ENCODE measurements around the gene MRPL40.

Gene MRPL40

GRCh38 chr22:19469421-19469820 is 37.1 kb downstream of the MRPL40 start:
- H3K4me1 ChIP-seq (ENCODE audit: control extremely low read depth in 1 of 4, control insufficient read depth in 4 of 4, insufficient read depth in 4 of 4, low read length in 3 of 4): no peaks in the 10 kb centered on the region
- WGBS (ENCODE audit: insufficient coverage): 96% methylated on average over 7 of the region's 7 CpGs
- H3K4me3 ChIP-seq (ENCODE audit: control insufficient read depth in 1 of 7, extremely low read depth in 1 of 7, insufficient read depth in 4 of 7, low read depth in 2 of 7, low read length in 6 of 7): no peak overlapping the region
- ChIA-PET POLR2A (no interaction called here), CTCF (interaction anchor here (1.3 kb wide), 1 partner anchor 8 kb away, joined by 6 read pairs; no protein-coding TSS in a partner anchor)
- DNase-seq: no peak
- no peaks in the 10 kb centered on the region for H3K9me3 ChIP-seq (ENCODE audit: control extremely low read depth in 1 of 5, control insufficient read depth in 4 of 5, insufficient read depth in 2 of 5, low read depth in 1 of 5, low read length in 4 of 5)
- H3K27me3 ChIP-seq (replicated peaks in 2 of 5; ENCODE audit: control insufficient read depth in 4 of 5, insufficient read depth in 5 of 5, low read length in 4 of 5): no peaks in the 10 kb centered on the region
- H3K36me3 ChIP-seq (ENCODE audit: control insufficient read depth in 4 of 4, insufficient read depth in 4 of 4, low read length in 3 of 4): peaks cover 22 to 95% (median 80%) of the 10 kb centered on the region in 4 experiments
- H3K27ac ChIP-seq (ENCODE audit: insufficient read depth in 1 of 2, low read depth in 1 of 2, low read length in 2 of 2, poor library complexity in 1 of 2, severe bottlenecking in 2 of 2): no peak overlapping the region

GRCh38 chr22:19470010-19470409 is 37.7 kb downstream of the MRPL40 start:
- Histone ChIP-seq H3K27ac (ENCODE audit: insufficient read depth in 1 of 2, low read depth in 1 of 2, low read length in 2 of 2, poor library complexity in 1 of 2, severe bottlenecking in 2 of 2) (no peak overlapping the region), H3K4me1 (ENCODE audit: control extremely low read depth in 1 of 4, control insufficient read depth in 4 of 4, insufficient read depth in 4 of 4, low read length in 3 of 4) (no peaks in the 10 kb centered on the region), H3K9me3 (ENCODE audit: control extremely low read depth in 1 of 5, control insufficient read depth in 4 of 5, insufficient read depth in 2 of 5, low read depth in 1 of 5, low read length in 4 of 5) (no peaks in the 10 kb centered on the region), H3K36me3 (ENCODE audit: control insufficient read depth in 4 of 4, insufficient read depth in 4 of 4, low read length in 3 of 4) (peaks cover 18 to 92% (median 77%) of the 10 kb centered on the region in 4 experiments), H3K4me3 (ENCODE audit: control insufficient read depth in 1 of 7, extremely low read depth in 1 of 7, insufficient read depth in 4 of 7, low read depth in 2 of 7, low read length in 6 of 7) (no peak overlapping the region), H3K27me3 (replicated peaks in 2 of 5; ENCODE audit: control insufficient read depth in 4 of 5, insufficient read depth in 5 of 5, low read length in 4 of 5) (no peaks in the 10 kb centered on the region)
- CTCF ChIA-PET: no interaction called here
- WGBS (ENCODE audit: insufficient coverage): 95% methylated on average over 2 of the region's 2 CpGs
- DNase-seq: no peak
- POLR2A ChIA-PET: no interaction called here

GRCh38 chr22:19471572-19471971 is 39.2 kb downstream of the MRPL40 start:
- DNase-seq: no peak
- H3K27ac ChIP-seq (ENCODE audit: insufficient read depth in 1 of 2, low read depth in 1 of 2, low read length in 2 of 2, poor library complexity in 1 of 2, severe bottlenecking in 2 of 2): no peak overlapping the region
- H3K36me3 ChIP-seq (ENCODE audit: control insufficient read depth in 4 of 4, insufficient read depth in 4 of 4, low read length in 3 of 4): peaks cover 12 to 93% (median 70%) of the 10 kb centered on the region in 4 experiments
- ChIA-PET POLR2A (interaction anchor here (0.6 kb wide), 1 partner anchor 542 kb away, joined by 3 read pairs; no protein-coding TSS in a partner anchor), CTCF (no interaction called here)
- 100% methylated on average over 4 of the region's 11 CpGs for WGBS (ENCODE audit: insufficient coverage)
- no peaks in the 10 kb centered on the region for H3K27me3 ChIP-seq (replicated peaks in 2 of 5; ENCODE audit: control insufficient read depth in 4 of 5, insufficient read depth in 5 of 5, low read length in 4 of 5)
- no peaks in the 10 kb centered on the region for H3K4me1 ChIP-seq (ENCODE audit: control extremely low read depth in 1 of 4, control insufficient read depth in 4 of 4, insufficient read depth in 4 of 4, low read length in 3 of 4)
- H3K4me3 ChIP-seq (ENCODE audit: control insufficient read depth in 1 of 7, extremely low read depth in 1 of 7, insufficient read depth in 4 of 7, low read depth in 2 of 7, low read length in 6 of 7): no peak overlapping the region
- no peaks in the 10 kb centered on the region for H3K9me3 ChIP-seq (ENCODE audit: control extremely low read depth in 1 of 5, control insufficient read depth in 4 of 5, insufficient read depth in 2 of 5, low read depth in 1 of 5, low read length in 4 of 5)

DNA sequence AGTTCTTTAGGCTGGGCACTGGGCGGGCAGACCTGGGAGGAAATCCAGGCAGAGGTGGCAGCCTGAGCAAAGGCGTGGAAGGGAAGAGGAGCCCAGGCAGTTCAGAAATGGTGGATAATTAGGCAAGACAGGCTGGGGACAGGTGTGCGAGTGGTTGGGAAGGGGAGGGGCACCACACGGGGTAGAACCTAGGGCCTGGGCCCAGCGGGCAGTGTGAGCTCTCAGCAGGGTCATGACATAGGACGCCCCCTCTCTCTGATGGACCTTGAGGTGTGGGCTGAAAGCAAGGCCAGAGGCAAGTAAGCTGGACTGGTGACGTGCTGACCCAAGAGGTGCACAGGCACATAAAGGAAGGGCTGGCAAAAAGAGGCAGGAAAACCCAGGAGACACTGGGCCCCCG is 39.9 kb downstream of the MRPL40 start:
- DNase-seq: no peak
- Histone ChIP-seq H3K4me1 (ENCODE audit: control extremely low read depth in 1 of 4, control insufficient read depth in 4 of 4, insufficient read depth in 4 of 4, low read length in 3 of 4) (peaks cover under 1 to 3% (median 2%) of the 10 kb centered on the region in 4 experiments), H3K9me3 (ENCODE audit: control extremely low read depth in 1 of 5, control insufficient read depth in 4 of 5, insufficient read depth in 2 of 5, low read depth in 1 of 5, low read length in 4 of 5) (no peaks in the 10 kb centered on the region), H3K4me3 (ENCODE audit: control insufficient read depth in 1 of 7, extremely low read depth in 1 of 7, insufficient read depth in 4 of 7, low read depth in 2 of 7, low read length in 6 of 7) (no peak overlapping the region), H3K36me3 (ENCODE audit: control insufficient read depth in 4 of 4, insufficient read depth in 4 of 4, low read length in 3 of 4) (peaks cover 11 to 86% (median 64%) of the 10 kb centered on the region in 4 experiments), H3K27me3 (replicated peaks in 2 of 5; ENCODE audit: control insufficient read depth in 4 of 5, insufficient read depth in 5 of 5, low read length in 4 of 5) (no peaks in the 10 kb centered on the region), H3K27ac (ENCODE audit: insufficient read depth in 1 of 2, low read depth in 1 of 2, low read length in 2 of 2, poor library complexity in 1 of 2, severe bottlenecking in 2 of 2) (no peak overlapping the region)
- ChIA-PET CTCF (interaction anchor here (0.8 to 3.1 kb wide), 3 partner anchors 9 to 13 kb away, joined by 3 to 8 read pairs (median 3); no protein-coding TSS in a partner anchor), POLR2A (no interaction called here)
- WGBS (ENCODE audit: insufficient coverage): 98% methylated on average over 7 of the region's 8 CpGs

GRCh38 chr22:19473578-19473977 is 41.2 kb downstream of the MRPL40 start:
- WGBS (ENCODE audit: insufficient coverage): 85% methylated on average over 3 of the region's 3 CpGs
- CTCF ChIA-PET: interaction anchor here (1.0 to 3.1 kb wide), 8 partner anchors 8 to 328 kb away, joined by 3 to 8 read pairs (median 4); no protein-coding TSS in a partner anchor
- Histone ChIP-seq H3K27ac (ENCODE audit: insufficient read depth in 1 of 2, low read depth in 1 of 2, low read length in 2 of 2, poor library complexity in 1 of 2, severe bottlenecking in 2 of 2) (peak overlapping the region in 1 of 2 experiments; percentile 37), H3K9me3 (ENCODE audit: control extremely low read depth in 1 of 5, control insufficient read depth in 4 of 5, insufficient read depth in 2 of 5, low read depth in 1 of 5, low read length in 4 of 5) (no peaks in the 10 kb centered on the region), H3K36me3 (ENCODE audit: control insufficient read depth in 4 of 4, insufficient read depth in 4 of 4, low read length in 3 of 4) (peaks cover 7 to 73% (median 51%) of the 10 kb centered on the region in 4 experiments), H3K4me1 (ENCODE audit: control extremely low read depth in 1 of 4, control insufficient read depth in 4 of 4, insufficient read depth in 4 of 4, low read length in 3 of 4) (peaks cover 11 to 15% (median 13%) of the 10 kb centered on the region in 4 experiments), H3K4me3 (ENCODE audit: control insufficient read depth in 1 of 7, extremely low read depth in 1 of 7, insufficient read depth in 4 of 7, low read depth in 2 of 7, low read length in 6 of 7) (no peak overlapping the region), H3K27me3 (replicated peaks in 2 of 5; ENCODE audit: control insufficient read depth in 4 of 5, insufficient read depth in 5 of 5, low read length in 4 of 5) (no peaks in the 10 kb centered on the region)
- no peak for DNase-seq
- POLR2A ChIA-PET: no interaction called here

DNA sequence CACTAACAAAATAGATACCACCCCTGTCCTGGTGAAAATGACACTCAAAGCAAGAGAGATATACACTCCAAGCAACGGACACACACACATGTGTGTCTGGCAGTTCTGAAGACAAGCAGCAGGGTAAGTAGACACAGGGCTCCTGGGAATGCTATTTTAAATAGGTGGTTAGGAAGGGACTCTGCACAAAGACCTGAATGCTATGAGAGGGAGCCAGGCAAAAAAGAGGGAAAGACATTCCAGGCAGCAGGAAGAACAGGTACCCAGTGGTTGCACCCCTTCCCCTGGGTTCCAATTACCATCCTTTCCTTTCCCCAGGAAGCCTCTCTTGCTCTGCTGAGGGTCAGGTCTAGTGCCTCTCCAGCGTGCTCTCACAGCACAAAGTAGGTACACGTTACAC is 43.7 kb downstream of the MRPL40 start:
- ChIA-PET CTCF (interaction anchor here (2.4 kb wide), 1 partner anchor 7 kb away, joined by 6 read pairs; no protein-coding TSS in a partner anchor), POLR2A (no interaction called here)
- H3K4me1 ChIP-seq (ENCODE audit: control extremely low read depth in 1 of 4, control insufficient read depth in 4 of 4, insufficient read depth in 4 of 4, low read length in 3 of 4): peaks cover 16 to 26% (median 25%) of the 10 kb centered on the region in 4 experiments
- peaks cover 2 to 51% (median 32%) of the 10 kb centered on the region in 4 experiments for H3K36me3 ChIP-seq (ENCODE audit: control insufficient read depth in 4 of 4, insufficient read depth in 4 of 4, low read length in 3 of 4)
- no peaks in the 10 kb centered on the region for H3K9me3 ChIP-seq (ENCODE audit: control extremely low read depth in 1 of 5, control insufficient read depth in 4 of 5, insufficient read depth in 2 of 5, low read depth in 1 of 5, low read length in 4 of 5)
- no peak overlapping the region for H3K4me3 ChIP-seq (ENCODE audit: control insufficient read depth in 1 of 7, extremely low read depth in 1 of 7, insufficient read depth in 4 of 7, low read depth in 2 of 7, low read length in 6 of 7)
- no peak for DNase-seq
- no peak overlapping the region for H3K27ac ChIP-seq (ENCODE audit: insufficient read depth in 1 of 2, low read depth in 1 of 2, low read length in 2 of 2, poor library complexity in 1 of 2, severe bottlenecking in 2 of 2)
- H3K27me3 ChIP-seq (replicated peaks in 2 of 5; ENCODE audit: control insufficient read depth in 4 of 5, insufficient read depth in 5 of 5, low read length in 4 of 5): no peaks in the 10 kb centered on the region
- WGBS (ENCODE audit: insufficient coverage): 100% methylated on average over 1 of the region's 3 CpGs

DNA sequence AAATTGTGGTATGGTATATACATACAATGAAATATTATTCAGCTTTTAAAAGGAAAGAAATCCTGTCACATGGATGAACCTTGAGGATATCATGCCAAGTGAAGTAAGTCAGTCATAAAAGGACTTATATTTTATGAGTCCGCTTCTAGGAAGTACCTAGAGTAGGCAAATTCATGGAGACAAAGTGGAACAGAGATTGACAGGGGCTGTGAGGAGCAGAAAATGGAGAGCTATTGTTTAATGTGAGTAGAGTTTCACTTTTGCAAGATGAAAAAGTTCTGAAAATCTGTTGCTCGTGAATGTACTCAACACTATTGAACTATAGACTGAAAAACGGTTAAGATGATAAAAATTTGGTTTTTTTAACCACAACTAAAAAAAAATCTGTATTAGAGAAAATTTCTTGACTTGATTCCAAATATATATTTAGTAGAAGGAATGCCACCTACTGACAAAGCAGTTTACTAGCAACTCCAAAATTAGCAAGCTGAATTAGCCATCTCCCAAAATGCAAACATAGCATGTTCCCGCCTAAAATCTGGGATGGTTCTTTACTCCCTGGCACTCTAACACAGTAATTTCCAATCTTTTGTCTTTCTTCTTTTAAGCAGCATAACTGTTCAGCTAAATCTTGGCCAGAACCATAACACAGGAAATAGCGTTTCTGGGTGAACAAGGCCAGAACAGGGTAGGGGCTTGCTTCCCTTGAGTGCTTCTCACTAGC is 45.1 kb downstream of the MRPL40 start:
- H3K9me3 ChIP-seq (ENCODE audit: control extremely low read depth in 1 of 5, control insufficient read depth in 4 of 5, insufficient read depth in 2 of 5, low read depth in 1 of 5, low read length in 4 of 5): no peaks in the 10 kb centered on the region
- peak overlapping the region in 6 of 7 experiments; percentile 31 to 100 (median 90) for H3K4me3 ChIP-seq (ENCODE audit: control insufficient read depth in 1 of 7, extremely low read depth in 1 of 7, insufficient read depth in 4 of 7, low read depth in 2 of 7, low read length in 6 of 7)
- CTCF ChIA-PET: interaction anchor here (0.8 to 4.3 kb wide), 8 partner anchors 9 to 370 kb away, joined by 3 to 19 read pairs (median 4); no protein-coding TSS in a partner anchor
- POLR2A ChIA-PET: interaction anchor here (1.1 kb wide), 1 partner anchor 32 kb away, joined by 3 read pairs; no protein-coding TSS in a partner anchor
- 29% methylated on average over 3 of the region's 5 CpGs for WGBS (ENCODE audit: insufficient coverage)
- peak overlapping the region in 1 of 2 experiments; percentile 100 for H3K27ac ChIP-seq (ENCODE audit: insufficient read depth in 1 of 2, low read depth in 1 of 2, low read length in 2 of 2, poor library complexity in 1 of 2, severe bottlenecking in 2 of 2)
- peaks cover 2 to 44% (median 19%) of the 10 kb centered on the region in 4 experiments for H3K36me3 ChIP-seq (ENCODE audit: control insufficient read depth in 4 of 4, insufficient read depth in 4 of 4, low read length in 3 of 4)
- H3K27me3 ChIP-seq (replicated peaks in 2 of 5; ENCODE audit: control insufficient read depth in 4 of 5, insufficient read depth in 5 of 5, low read length in 4 of 5): no peaks in the 10 kb centered on the region
- DNase-seq: peak in 2 of 3 donors; percentile 37 to 38
- H3K4me1 ChIP-seq (ENCODE audit: control extremely low read depth in 1 of 4, control insufficient read depth in 4 of 4, insufficient read depth in 4 of 4, low read length in 3 of 4): peaks cover 16 to 27% (median 25%) of the 10 kb centered on the region in 4 experiments
